ENCODE data around the gene ANKMY1.

Gene ANKMY1

DNA sequence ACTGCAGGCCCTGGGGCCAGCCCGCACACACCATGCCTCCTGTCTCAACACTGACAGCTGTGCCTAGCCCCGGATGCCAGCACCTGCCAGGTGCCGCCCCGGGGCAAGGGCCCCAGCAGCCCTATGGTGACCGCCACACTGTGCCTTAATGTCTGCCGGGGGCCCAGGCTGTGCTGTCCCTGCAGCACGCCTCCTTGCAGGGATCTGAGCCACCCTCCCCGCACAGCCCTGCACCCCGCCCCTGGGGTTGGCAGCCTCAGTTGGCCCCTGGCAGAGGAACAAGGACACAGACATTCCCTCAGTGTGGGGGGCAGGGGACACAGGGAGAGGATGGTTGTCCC is 20.3 kb upstream of the ANKMY1 start:
- H3K4me1 ChIP-seq (ENCODE audit: insufficient read depth, low read length, poor library complexity, severe bottlenecking): peaks cover 6% of the 10 kb centered on the region
- H4K20me1 ChIP-seq (ENCODE audit: insufficient read depth, low read length, poor library complexity, severe bottlenecking): no peaks in the 10 kb centered on the region

GRCh38 chr2:240577281-240578109 is 19.7 kb upstream of the ANKMY1 start:
- TF ChIP-seq, protein P1, sequence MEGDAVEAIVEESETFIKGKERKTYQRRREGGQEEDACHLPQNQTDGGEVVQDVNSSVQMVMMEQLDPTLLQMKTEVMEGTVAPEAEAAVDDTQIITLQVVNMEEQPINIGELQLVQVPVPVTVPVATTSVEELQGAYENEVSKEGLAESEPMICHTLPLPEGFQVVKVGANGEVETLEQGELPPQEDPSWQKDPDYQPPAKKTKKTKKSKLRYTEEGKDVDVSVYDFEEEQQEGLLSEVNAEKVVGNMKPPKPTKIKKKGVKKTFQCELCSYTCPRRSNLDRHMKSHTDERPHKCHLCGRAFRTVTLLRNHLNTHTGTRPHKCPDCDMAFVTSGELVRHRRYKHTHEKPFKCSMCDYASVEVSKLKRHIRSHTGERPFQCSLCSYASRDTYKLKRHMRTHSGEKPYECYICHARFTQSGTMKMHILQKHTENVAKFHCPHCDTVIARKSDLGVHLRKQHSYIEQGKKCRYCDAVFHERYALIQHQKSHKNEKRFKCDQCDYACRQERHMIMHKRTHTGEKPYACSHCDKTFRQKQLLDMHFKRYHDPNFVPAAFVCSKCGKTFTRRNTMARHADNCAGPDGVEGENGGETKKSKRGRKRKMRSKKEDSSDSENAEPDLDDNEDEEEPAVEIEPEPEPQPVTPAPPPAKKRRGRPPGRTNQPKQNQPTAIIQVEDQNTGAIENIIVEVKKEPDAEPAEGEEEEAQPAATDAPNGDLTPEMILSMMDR (conservative IDR thresholded peaks at IDR 0.05; ENCODE audit: low read length): no peak
- no peak for TF ChIP-seq EZH2phosphoT487 (IDR thresholded peaks at IDR 0.05; ENCODE audit: borderline replicate concordance)
- H3K4me1 ChIP-seq (ENCODE audit: insufficient read depth, low read length, poor library complexity, severe bottlenecking): peaks cover under 1% of the 10 kb centered on the region

More for the DNA sequence above, 20.3 kb upstream of the ANKMY1 start:
- Histone ChIP-seq H3K4me3 (ENCODE audit: low read length, poor library complexity, severe bottlenecking) (no peak overlapping the region), H3K27me3 (ENCODE audit: insufficient read depth, low read length, poor library complexity, severe bottlenecking) (no peaks in the 10 kb centered on the region), H3F3A (ENCODE audit: low read depth) (no peaks in the 10 kb centered on the region), H3K79me2 (ENCODE audit: insufficient read depth, low read length) (peaks cover 9% of the 10 kb centered on the region; the same call in 1 of the 2 replicates), H3K9ac (ENCODE audit: low read depth, low read length, poor library complexity, severe bottlenecking) (no peak overlapping the region), H3K9me3 (ENCODE audit: insufficient read depth, low read depth, low read length) (no peaks in the 10 kb centered on the region), H3K9me2 (replicated peaks; ENCODE audit: low read depth, low read length) (no peaks in the 10 kb centered on the region), H2AFZ (ENCODE audit: low read length) (no peak overlapping the region), H3K36me3 (ENCODE audit: insufficient read depth, low read length) (no peaks in the 10 kb centered on the region), H3K4me2 (ENCODE audit: low read depth, low read length, poor library complexity, severe bottlenecking) (no peak overlapping the region)
- TF ChIP-seq, protein P1 (conservative IDR thresholded peaks at IDR 0.05; ENCODE audit: low read length): no peak
- no peak for TF ChIP-seq EZH2phosphoT487 (IDR thresholded peaks at IDR 0.05; ENCODE audit: borderline replicate concordance)

GRCh38 chr2:240576436-240577205 is 18.8 kb upstream of the ANKMY1 start:
- H3K27me3 ChIP-seq (ENCODE audit: insufficient read depth, low read length, poor library complexity, severe bottlenecking): no peaks in the 10 kb centered on the region
- no peak overlapping the region for H3K4me3 ChIP-seq (ENCODE audit: low read length, poor library complexity, severe bottlenecking)
- H3K36me3 ChIP-seq (ENCODE audit: insufficient read depth, low read length): no peaks in the 10 kb centered on the region
- H3K79me2 ChIP-seq (ENCODE audit: insufficient read depth, low read length): peaks cover 14% of the 10 kb centered on the region; the same call in 1 of the 2 replicates
- no peak overlapping the region for H2AFZ ChIP-seq (ENCODE audit: low read length)
- H3K4me1 ChIP-seq (ENCODE audit: insufficient read depth, low read length, poor library complexity, severe bottlenecking): no peaks in the 10 kb centered on the region
- no peak overlapping the region for H3K9ac ChIP-seq (ENCODE audit: low read depth, low read length, poor library complexity, severe bottlenecking)
- H3K9me2 ChIP-seq (replicated peaks; ENCODE audit: low read depth, low read length): no peaks in the 10 kb centered on the region
- H3F3A ChIP-seq (ENCODE audit: low read depth): no peaks in the 10 kb centered on the region
- H3K9me3 ChIP-seq (ENCODE audit: insufficient read depth, low read depth, low read length): no peaks in the 10 kb centered on the region
- TF ChIP-seq EZH2phosphoT487 (IDR thresholded peaks at IDR 0.05; ENCODE audit: borderline replicate concordance): no peak
- TF ChIP-seq, protein P1 (conservative IDR thresholded peaks at IDR 0.05; ENCODE audit: low read length): no peak
- peaks cover 6% of the 10 kb centered on the region for H4K20me1 ChIP-seq (ENCODE audit: insufficient read depth, low read length, poor library complexity, severe bottlenecking)
- no peak overlapping the region for H3K4me2 ChIP-seq (ENCODE audit: low read depth, low read length, poor library complexity, severe bottlenecking)

More at GRCh38 chr2:240577281-240578109, 19.7 kb upstream of the ANKMY1 start:
- Histone ChIP-seq H3K27me3 (ENCODE audit: insufficient read depth, low read length, poor library complexity, severe bottlenecking) (no peaks in the 10 kb centered on the region), H2AFZ (ENCODE audit: low read length) (no peak overlapping the region), H4K20me1 (ENCODE audit: insufficient read depth, low read length, poor library complexity, severe bottlenecking) (peaks cover 3% of the 10 kb centered on the region), H3K9me2 (replicated peaks; ENCODE audit: low read depth, low read length) (no peaks in the 10 kb centered on the region), H3K9ac (ENCODE audit: low read depth, low read length, poor library complexity, severe bottlenecking) (no peak overlapping the region), H3K4me2 (ENCODE audit: low read depth, low read length, poor library complexity, severe bottlenecking) (no peak overlapping the region), H3F3A (ENCODE audit: low read depth) (no peaks in the 10 kb centered on the region), H3K36me3 (ENCODE audit: insufficient read depth, low read length) (no peaks in the 10 kb centered on the region), H3K79me2 (ENCODE audit: insufficient read depth, low read length) (peaks cover 9% of the 10 kb centered on the region; the same call in 1 of the 2 replicates), H3K4me3 (ENCODE audit: low read length, poor library complexity, severe bottlenecking) (no peak overlapping the region), H3K9me3 (ENCODE audit: insufficient read depth, low read depth, low read length) (no peaks in the 10 kb centered on the region)
